GM23248 (cell line): ENCODE data around the gene SDE2.

Experiments used
- EZH2 ChIP-seq: fragments of 200-600 bp; sonication (generic); IDR thresholded peaks from 2 replicates; pipeline ENCODE4 v1.6.1; 2018; ENCODE audit warnings: antibody characterized with exemption, mild to moderate bottlenecking; ENCODE audit not compliant: insufficient read depth, poor library complexity, severe bottlenecking
- EZH2phosphoT487 ChIP-seq: fragments of 200-600 bp; sonication (generic); IDR thresholded peaks from 2 replicates; pipeline ENCODE4 v1.6.1; 2018; ENCODE audit warnings: antibody characterized with exemption, moderate library complexity, mild to moderate bottlenecking, low read depth; ENCODE audit not compliant: insufficient read depth

- TF ChIP-seq EZH2 (no peak), EZH2phosphoT487 (no peak)
Measured at GRCh38 chr1:225980005-225980836, 18.9 kb downstream of the SDE2 start.
